ENCODE data around the gene ZCCHC24.

- no peak for TF ChIP-seq YY1 (IDR thresholded peaks at IDR 0.05; ENCODE audit: insufficient read depth, insufficient read length)
- no peak for TF ChIP-seq SUZ12 (IDR thresholded peaks at IDR 0.05; ENCODE audit: extremely low read depth, insufficient read depth, insufficient read length)
Observed at GRCh38 chr10:79361726-79362397, 83.6 kb downstream of the ZCCHC24 start.

Data from NT2/D1 (cell line).